Activated effector memory CD4-positive, alpha-beta T cell treated with Interleukin-2 at 50 U/mL for 16 hours (primary cell): ENCODE measurements around the gene OR2F2.

Experiments
- DNase-seq: peaks from one replicate; pipeline ENCODE4 v3.0.0-alpha.2; 2020

OR2F2 gene

GRCh38 chr7:143980746-143981510 lies 45.9 kb downstream of the OR2F2 start:
- no peak for DNase-seq

- DNase-seq = no peak
These were observed 48.9 kb downstream of the OR2F2 start for GRCh38 chr7:143983960-143984359.
